Adipocyte (in vitro differentiated cells): ENCODE measurements around the gene ORAI1.
"Not testable (repeated sequence)": the region's sequence is repeated elsewhere in the genome, so short reads cannot be mapped to it uniquely, and the experiment has no call there.

Experiments used
- DNase-seq: peaks from one replicate; pipeline ENCODE4 v3.0.0-alpha.2; 2015; ENCODE audit warnings: low read depth
- H3K27me3 ChIP-seq: replicated peaks from 2 replicates; pipeline ENCODE4 v1.7.0; 2013; ENCODE audit warnings: mild to moderate bottlenecking, low read length, moderate library complexity; ENCODE audit not compliant: control insufficient read depth, insufficient read depth
- H3K36me3 ChIP-seq: 2 replicates; pipeline ENCODE4 v1.7.0; 2013; ENCODE audit warnings: low read length, mild to moderate bottlenecking, moderate library complexity; ENCODE audit not compliant: control insufficient read depth, insufficient read depth, severe bottlenecking
- H3K4me1 ChIP-seq: 2 replicates; pipeline ENCODE4 v1.7.0; 2013; ENCODE audit warnings: mild to moderate bottlenecking, low read length, moderate library complexity; ENCODE audit not compliant: control insufficient read depth, insufficient read depth
- H3K4me3 ChIP-seq: 2 replicates; pipeline ENCODE4 v1.7.0; 2013; ENCODE audit warnings: mild to moderate bottlenecking, low read length, moderate library complexity
- H3K9ac ChIP-seq: 2 replicates; pipeline ENCODE4 v1.7.0; 2013; ENCODE audit warnings: mild to moderate bottlenecking, low read length, moderate library complexity
- H3K9me3 ChIP-seq: 2 replicates; pipeline ENCODE4 v1.7.0; 2013; ENCODE audit warnings: mild to moderate bottlenecking, low read length, moderate library complexity; ENCODE audit not compliant: control insufficient read depth

Gene ORAI1

GRCh38 chr12:121582583-121583333 lies 43.6 kb upstream of the ORAI1 start:
- Histone ChIP-seq H3K36me3 (no peaks in the 10 kb centered on the region), H3K9me3 (no peaks in the 10 kb centered on the region), H3K4me1 (peaks cover 28% of the 10 kb centered on the region), H3K4me3 (no peak overlapping the region), H3K9ac (peak overlapping the region; percentile 69), H3K27me3 (no peaks in the 10 kb centered on the region)
- DNase-seq: no peak

GRCh38 chr12:121583334-121583661 lies 43.0 kb upstream of the ORAI1 start:
- DNase-seq, H3K9ac ChIP-seq, H3K4me3 ChIP-seq, H3K27me3 ChIP-seq, H3K36me3 ChIP-seq, H3K9me3 ChIP-seq: not testable (repeated sequence)
- peaks cover 24% of the 10 kb centered on the region for H3K4me1 ChIP-seq

- not testable (repeated sequence) for H3K9me3 ChIP-seq, H3K27me3 ChIP-seq, DNase-seq, H3K9ac ChIP-seq, H3K36me3 ChIP-seq, H3K4me3 ChIP-seq
- H3K4me1 ChIP-seq: peaks cover 21% of the 10 kb centered on the region
Measured at GRCh38 chr12:121584885-121585284, 41.4 kb upstream of the ORAI1 start.

- H3K36me3 ChIP-seq: no peaks in the 10 kb centered on the region
- peaks cover 9% of the 10 kb centered on the region for H3K4me1 ChIP-seq
- no peak for DNase-seq
- H3K4me3 ChIP-seq: peak overlapping the region; percentile 74
- H3K9ac ChIP-seq: peak overlapping the region; percentile 84
- H3K9me3 ChIP-seq: no peaks in the 10 kb centered on the region
- no peaks in the 10 kb centered on the region for H3K27me3 ChIP-seq
Measured at GRCh38 chr12:121590476-121591143, 35.7 kb upstream of the ORAI1 start.

GRCh38 chr12:121592320-121592719 lies 34.0 kb upstream of the ORAI1 start:
- DNase-seq: no peak
- Histone ChIP-seq H3K36me3 (no peaks in the 10 kb centered on the region), H3K4me1 (peaks cover 9% of the 10 kb centered on the region), H3K9me3 (no peaks in the 10 kb centered on the region), H3K4me3 (no peak overlapping the region), H3K9ac (no peak overlapping the region), H3K27me3 (no peaks in the 10 kb centered on the region)

- H3K4me1 ChIP-seq: peaks cover 5% of the 10 kb centered on the region
- H3K36me3 ChIP-seq: no peaks in the 10 kb centered on the region
- no peaks in the 10 kb centered on the region for H3K9me3 ChIP-seq
- H3K9ac ChIP-seq: no peak overlapping the region
- H3K4me3 ChIP-seq: no peak overlapping the region
- H3K27me3 ChIP-seq: no peaks in the 10 kb centered on the region
- no peak for DNase-seq
Measured at GRCh38 chr12:121595520-121595919, 30.8 kb upstream of the ORAI1 start.

- Histone ChIP-seq H3K4me3 (no peak overlapping the region), H3K4me1 (no peaks in the 10 kb centered on the region), H3K9ac (no peak overlapping the region), H3K9me3 (no peaks in the 10 kb centered on the region), H3K36me3 (no peaks in the 10 kb centered on the region), H3K27me3 (no peaks in the 10 kb centered on the region)
- DNase-seq: no peak
Measured at GRCh38 chr12:121596526-121596925, 29.8 kb upstream of the ORAI1 start.

GRCh38 chr12:121600702-121601336 lies 25.5 kb upstream of the ORAI1 start:
- DNase-seq: no peak
- H3K9ac ChIP-seq: no peak overlapping the region
- no peak overlapping the region for H3K4me3 ChIP-seq
- H3K27me3 ChIP-seq: no peaks in the 10 kb centered on the region
- H3K36me3 ChIP-seq: no peaks in the 10 kb centered on the region
- H3K9me3 ChIP-seq: no peaks in the 10 kb centered on the region
- H3K4me1 ChIP-seq: no peaks in the 10 kb centered on the region

GRCh38 chr12:121602766-121603165 lies 23.6 kb upstream of the ORAI1 start:
- no peaks in the 10 kb centered on the region for H3K4me1 ChIP-seq
- H3K36me3 ChIP-seq: no peaks in the 10 kb centered on the region
- H3K27me3 ChIP-seq: no peaks in the 10 kb centered on the region
- no peak overlapping the region for H3K4me3 ChIP-seq
- no peak for DNase-seq
- H3K9me3 ChIP-seq: no peaks in the 10 kb centered on the region
- no peak overlapping the region for H3K9ac ChIP-seq

- Histone ChIP-seq H3K4me3 (no peak overlapping the region), H3K9me3 (no peaks in the 10 kb centered on the region), H3K27me3 (no peaks in the 10 kb centered on the region), H3K9ac (no peak overlapping the region), H3K4me1 (no peaks in the 10 kb centered on the region), H3K36me3 (no peaks in the 10 kb centered on the region)
- no peak for DNase-seq
Measured at GRCh38 chr12:121603581-121603980, 22.7 kb upstream of the ORAI1 start.

GRCh38 chr12:121608301-121608700 lies 18.0 kb upstream of the ORAI1 start:
- no peaks in the 10 kb centered on the region for H3K27me3 ChIP-seq
- no peak for DNase-seq
- no peak overlapping the region for H3K9ac ChIP-seq
- no peaks in the 10 kb centered on the region for H3K9me3 ChIP-seq
- no peaks in the 10 kb centered on the region for H3K36me3 ChIP-seq
- H3K4me3 ChIP-seq: no peak overlapping the region
- peaks cover 14% of the 10 kb centered on the region for H3K4me1 ChIP-seq
